ENCODE data around the gene PLCG1.

DNA sequence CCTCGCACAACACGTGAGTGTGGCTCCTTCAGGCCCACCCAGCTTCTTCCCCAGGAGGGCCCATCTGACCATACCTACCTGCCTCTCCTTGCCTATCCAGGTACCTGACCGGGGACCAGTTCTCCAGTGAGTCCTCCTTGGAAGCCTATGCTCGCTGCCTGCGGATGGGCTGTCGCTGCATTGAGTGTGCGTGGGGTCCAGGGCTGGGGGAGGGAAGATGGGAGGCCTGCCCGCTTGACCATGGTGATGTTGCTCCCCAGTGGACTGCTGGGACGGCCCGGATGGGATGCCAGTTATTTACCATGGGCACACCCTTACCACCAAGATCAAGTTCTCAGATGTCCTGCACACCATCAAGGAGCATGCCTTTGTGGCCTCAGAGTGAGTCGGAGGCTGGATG, 26.5 kb downstream of the PLCG1 start:
- TF ChIP-seq SP1 (IDR thresholded peaks at IDR 0.05; ENCODE audit: low read depth, low read length) = no peak
- no peak for TF ChIP-seq EP300 (IDR thresholded peaks at IDR 0.05; ENCODE audit: borderline replicate concordance in 1 of 2, low read depth in 2 of 2, low read length in 2 of 2)
- TF ChIP-seq POLR2A (IDR thresholded peaks at IDR 0.05; ENCODE audit: control extremely low read depth in 1 of 2, low read depth in 2 of 2, low read length in 2 of 2) = no peak
- TF ChIP-seq CTCF (IDR thresholded peaks at IDR 0.05; ENCODE audit: control extremely low read depth in 1 of 3, insufficient read depth in 1 of 3, low read depth in 1 of 3, low read length in 3 of 3) = no peak
- no peak for TF ChIP-seq ATF2 (IDR thresholded peaks at IDR 0.05; ENCODE audit: low read length)
- TF ChIP-seq TAF1 (IDR thresholded peaks at IDR 0.05; ENCODE audit: low read depth, low read length) = no peak
- no peak for TF ChIP-seq CBX5 (IDR thresholded peaks at IDR 0.05; ENCODE audit: low read depth, low read length)
- TF ChIP-seq, protein P1, sequence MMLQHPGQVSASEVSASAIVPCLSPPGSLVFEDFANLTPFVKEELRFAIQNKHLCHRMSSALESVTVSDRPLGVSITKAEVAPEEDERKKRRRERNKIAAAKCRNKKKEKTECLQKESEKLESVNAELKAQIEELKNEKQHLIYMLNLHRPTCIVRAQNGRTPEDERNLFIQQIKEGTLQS (IDR thresholded peaks at IDR 0.05; ENCODE audit: insufficient read depth, low read depth, low read length) = no peak
- TF ChIP-seq EZH2 (IDR thresholded peaks at IDR 0.05; ENCODE audit: low read depth, low read length, severe bottlenecking) = no peak
- no peak for TF ChIP-seq JUND (IDR thresholded peaks at IDR 0.05; ENCODE audit: low read length)
- no peak for TF ChIP-seq CHD1 (IDR thresholded peaks at IDR 0.05; ENCODE audit: low read depth, low read length)
- TF ChIP-seq SIN3A (conservative IDR thresholded peaks at IDR 0.05 in 1 of 2, IDR thresholded peaks at IDR 0.05 in 1 of 2; ENCODE audit: low read depth in 1 of 2, low read length in 2 of 2) = no peak
- TF ChIP-seq JUN (IDR thresholded peaks at IDR 0.05; ENCODE audit: low read depth, low read length) = no peak
- TF ChIP-seq ZNF274 (IDR thresholded peaks at IDR 0.05; ENCODE audit: borderline replicate concordance, extremely low read depth, low read length) = no peak
